Astrocyte of the spinal cord (primary cell): ENCODE results near the gene CLTCL1.
"Not testable (repeated sequence)": the region's sequence is repeated elsewhere in the genome, so short reads cannot be mapped to it uniquely, and the experiment has no call there.

Experiments
- DNase-seq: peaks from one replicate; pipeline ENCODE4 v3.0.0; 2011; ENCODE audit warnings: low read depth, low spot score
- H3K4me3 ChIP-seq: 2 replicates; pipeline ENCODE4 v1.5.1; 2011; ENCODE audit warnings: low read depth, mild to moderate bottlenecking, low read length, moderate library complexity
- in situ Hi-C: cut with HindIII; loops from 2 replicates; pipeline ENCODE4 v1.10.0; 2017; ENCODE audit warnings: low sequenced_read_pairs
- TF ChIP-seq, protein P1 (sequence below): IDR thresholded peaks from 2 replicates; pipeline ENCODE4 v1.5.1; 2012; ENCODE audit warnings: low read depth, mild to moderate bottlenecking, low read length, inconsistent platforms

CLTCL1 gene

DNA sequence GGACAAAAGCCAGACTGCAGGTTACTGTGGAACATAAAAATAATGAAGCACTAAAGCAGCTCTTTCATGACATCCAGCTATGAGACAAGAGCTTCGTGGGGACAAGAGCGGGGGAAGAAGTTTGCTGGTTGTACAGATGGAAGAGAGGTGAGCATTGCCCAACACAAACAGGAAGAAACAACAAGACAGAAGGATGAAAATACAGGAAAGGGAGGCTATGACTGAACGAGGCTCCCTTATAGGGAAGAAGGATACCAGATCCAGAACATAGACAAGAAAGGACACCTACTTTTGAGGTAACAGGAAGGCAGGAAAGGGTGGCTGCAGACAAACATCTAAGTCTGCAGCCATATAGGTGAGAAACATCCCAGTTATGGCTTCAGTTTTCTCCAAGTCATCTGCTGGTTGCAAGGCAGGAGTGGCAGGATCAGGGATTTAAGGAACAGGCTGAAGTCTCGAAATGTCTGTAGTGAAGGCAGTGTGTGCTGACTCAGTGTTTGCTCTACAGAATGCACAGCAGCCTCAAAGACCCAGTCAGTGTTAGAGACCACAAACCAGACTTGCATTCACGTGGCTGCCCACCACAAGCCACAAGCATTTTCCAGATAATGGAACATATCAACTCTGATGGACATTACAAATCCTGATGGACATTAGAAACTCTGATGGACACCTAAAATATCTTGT lies 1.9 kb downstream of the CLTCL1 start:
- in situ Hi-C loops = no loop called here
- no peak overlapping the region for H3K4me3 ChIP-seq
- peak; percentile 89 for DNase-seq
- TF ChIP-seq, protein P1, sequence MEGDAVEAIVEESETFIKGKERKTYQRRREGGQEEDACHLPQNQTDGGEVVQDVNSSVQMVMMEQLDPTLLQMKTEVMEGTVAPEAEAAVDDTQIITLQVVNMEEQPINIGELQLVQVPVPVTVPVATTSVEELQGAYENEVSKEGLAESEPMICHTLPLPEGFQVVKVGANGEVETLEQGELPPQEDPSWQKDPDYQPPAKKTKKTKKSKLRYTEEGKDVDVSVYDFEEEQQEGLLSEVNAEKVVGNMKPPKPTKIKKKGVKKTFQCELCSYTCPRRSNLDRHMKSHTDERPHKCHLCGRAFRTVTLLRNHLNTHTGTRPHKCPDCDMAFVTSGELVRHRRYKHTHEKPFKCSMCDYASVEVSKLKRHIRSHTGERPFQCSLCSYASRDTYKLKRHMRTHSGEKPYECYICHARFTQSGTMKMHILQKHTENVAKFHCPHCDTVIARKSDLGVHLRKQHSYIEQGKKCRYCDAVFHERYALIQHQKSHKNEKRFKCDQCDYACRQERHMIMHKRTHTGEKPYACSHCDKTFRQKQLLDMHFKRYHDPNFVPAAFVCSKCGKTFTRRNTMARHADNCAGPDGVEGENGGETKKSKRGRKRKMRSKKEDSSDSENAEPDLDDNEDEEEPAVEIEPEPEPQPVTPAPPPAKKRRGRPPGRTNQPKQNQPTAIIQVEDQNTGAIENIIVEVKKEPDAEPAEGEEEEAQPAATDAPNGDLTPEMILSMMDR = no peak

DNA sequence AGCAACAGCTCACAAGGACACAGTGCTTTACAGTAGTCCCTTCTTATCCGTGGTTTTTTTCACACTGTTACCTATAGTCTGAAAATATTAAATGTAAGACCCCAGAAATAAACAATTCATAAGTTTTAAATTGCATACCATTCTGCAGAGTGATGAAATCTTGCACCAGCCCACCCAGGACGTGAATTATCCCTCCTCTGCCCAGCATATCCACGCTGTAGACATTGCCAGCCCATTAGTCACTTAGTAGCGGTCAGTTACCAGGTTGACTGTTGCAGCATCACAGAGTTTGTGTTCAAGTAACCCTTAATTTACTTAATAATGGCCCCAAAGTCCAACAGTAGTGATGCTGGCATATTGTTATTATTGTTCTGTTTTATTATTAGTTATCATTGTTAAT lies 3.6 kb downstream of the CLTCL1 start:
- DNase-seq = peak; percentile 87
- in situ Hi-C loops = no loop called here
- TF ChIP-seq, protein P1 = no peak
- no peak overlapping the region for H3K4me3 ChIP-seq

DNA sequence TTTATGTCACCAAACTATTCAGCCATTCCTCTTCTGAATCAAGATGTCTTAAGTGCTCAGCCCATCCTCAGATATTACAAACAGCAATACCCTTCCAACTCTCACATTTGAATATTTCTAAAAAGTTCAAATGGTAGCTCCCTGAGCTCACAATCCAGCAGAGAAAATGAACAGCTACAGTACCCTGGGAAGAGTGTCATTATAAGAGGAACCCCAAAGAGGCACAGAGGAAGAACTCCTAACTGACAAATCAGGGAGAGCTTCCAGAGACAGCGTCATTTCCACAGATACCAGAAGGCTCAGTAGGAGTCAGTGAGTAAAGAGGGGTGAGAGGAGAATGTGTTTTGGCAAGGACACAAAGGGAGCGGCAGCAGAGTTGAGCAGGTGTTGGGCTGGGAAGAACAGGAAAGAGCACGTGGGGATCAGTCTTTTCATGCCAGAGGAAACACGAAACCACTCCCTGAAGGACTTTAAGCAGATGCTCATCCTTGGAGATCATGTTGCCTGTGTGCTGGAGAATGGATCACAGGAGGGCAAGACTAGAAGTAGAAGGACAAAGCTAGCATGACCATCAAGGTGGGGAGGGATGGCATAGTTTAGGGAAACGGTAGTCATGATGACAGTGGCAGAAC lies 4.3 kb downstream of the CLTCL1 start:
- H3K4me3 ChIP-seq = no peak overlapping the region
- in situ Hi-C loops = no loop called here
- TF ChIP-seq, protein P1 = no peak
- peak; percentile 73 for DNase-seq

DNA sequence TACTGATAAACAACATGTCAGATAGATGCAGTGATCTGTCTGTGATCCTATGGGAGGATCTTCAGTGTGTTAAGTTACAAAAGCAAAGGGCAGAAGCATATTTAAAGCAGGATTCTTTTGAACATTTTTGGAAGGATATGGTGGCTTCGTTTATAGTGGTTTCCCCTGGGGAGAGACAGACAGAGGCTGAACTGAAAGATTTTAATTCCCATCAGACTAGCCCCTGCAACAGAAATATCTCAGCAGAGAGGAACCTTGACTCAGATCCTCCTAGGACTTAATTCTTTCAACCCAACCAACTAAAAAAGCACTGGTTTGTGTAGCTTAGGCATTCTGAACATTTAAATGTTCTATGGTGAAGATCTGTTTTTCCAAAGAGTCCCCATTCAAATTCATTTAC lies 5.7 kb downstream of the CLTCL1 start:
- H3K4me3 ChIP-seq = no peak overlapping the region
- in situ Hi-C loops = no loop called here
- TF ChIP-seq, protein P1 = no peak
- no peak for DNase-seq

DNA sequence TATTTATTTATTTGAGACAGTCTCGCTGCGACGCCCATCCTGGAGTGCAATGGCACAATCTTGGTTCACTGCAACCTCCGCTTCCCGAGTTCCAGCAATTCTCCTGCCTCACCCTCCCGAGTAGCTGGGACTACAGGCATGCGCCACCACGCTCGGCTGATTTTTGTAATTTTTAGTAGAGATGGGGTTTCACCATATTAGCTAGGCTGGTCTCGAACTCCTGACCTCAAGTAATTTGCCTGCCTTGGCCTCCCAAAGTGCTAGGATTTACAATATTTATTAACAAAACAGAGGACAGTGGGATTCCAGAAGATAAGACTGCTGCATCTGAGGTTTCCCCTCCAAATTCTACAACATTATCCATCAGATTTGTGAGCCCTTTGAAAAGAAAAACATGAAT lies 12.4 kb downstream of the CLTCL1 start:
- DNase-seq, in situ Hi-C loops: not testable (repeated sequence)

DNA sequence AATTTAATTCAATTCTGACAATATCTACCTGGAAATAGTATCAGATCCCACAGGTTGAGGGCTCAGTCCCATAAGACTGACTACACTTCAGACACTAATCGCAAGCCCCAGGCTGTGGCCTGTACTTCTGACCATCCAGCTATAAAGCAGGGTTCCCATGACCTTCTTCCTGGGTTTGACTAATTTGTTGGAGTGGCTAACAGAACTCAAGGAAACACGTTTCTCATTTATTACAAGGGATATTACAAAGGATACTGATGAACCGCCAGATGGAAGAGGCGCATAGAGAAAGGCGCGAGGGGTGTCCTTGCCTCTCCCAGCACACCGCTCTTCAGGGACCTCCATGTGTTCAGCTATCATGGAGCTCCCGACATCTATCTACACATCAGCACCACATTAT lies 13.7 kb downstream of the CLTCL1 start:
- DNase-seq = no peak
- TF ChIP-seq, protein P1 = no peak
- no peak overlapping the region for H3K4me3 ChIP-seq
- in situ Hi-C loops = no loop called here

More for the DNA sequence above, 12.4 kb downstream of the CLTCL1 start:
- not testable (repeated sequence) for H3K4me3 ChIP-seq

DNA sequence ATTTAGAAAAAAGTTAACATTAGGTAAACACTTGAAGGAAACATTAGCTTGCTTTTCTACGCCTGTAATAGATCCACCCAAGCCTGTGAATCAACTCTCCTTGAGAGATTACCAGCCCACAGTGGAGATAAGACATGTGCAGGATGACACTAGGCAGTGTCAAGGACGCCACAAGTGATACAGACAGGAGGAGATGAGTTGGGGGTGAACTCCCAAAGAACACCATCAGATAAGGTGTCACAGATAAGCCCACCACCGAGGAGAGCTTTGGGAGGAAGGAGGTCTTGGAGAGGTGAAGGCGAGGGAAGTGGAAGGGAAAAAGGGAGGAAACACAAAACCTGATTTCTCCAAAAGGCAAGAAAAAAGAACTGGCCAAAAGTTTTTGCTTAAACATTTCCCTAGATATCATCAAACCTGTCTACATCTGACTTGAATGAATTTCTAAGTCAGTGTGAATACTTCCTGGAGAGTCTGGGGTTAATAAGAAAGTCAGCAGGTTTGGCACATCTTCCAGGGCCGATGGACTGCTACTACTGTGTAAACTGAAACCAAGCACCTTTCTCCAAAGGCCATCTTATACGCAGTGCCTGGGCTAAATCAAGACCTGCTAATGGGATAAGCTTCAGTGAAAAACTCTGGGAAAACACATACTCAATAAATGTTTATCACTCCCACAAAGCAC lies 15.5 kb downstream of the CLTCL1 start:
- no peak overlapping the region for H3K4me3 ChIP-seq
- DNase-seq = no peak
- TF ChIP-seq, protein P1 = no peak
- in situ Hi-C loops = no loop called here
